Stimulated activated naive CD8-positive, alpha-beta T cell treated with anti-CD3 and anti-CD28 coated beads, Interleukin-15, amount 100 ng/mL, for 72 hours (primary cell): ENCODE results near the gene COL20A1.
A peak's percentile ranks its signal among the peaks of the same experiment; 100 is the strongest.

Experiments
- ATAC-seq: fragments of 150-1000 bp; cut with Tn5 transposase; 2 replicates; pipeline ENCODE4 v1.10.0; 2021; ENCODE audit warnings: mild to moderate bottlenecking, moderate library complexity
- DNase-seq, 2 donors: peaks; one replicate each; pipeline ENCODE4 v3.0.0; 2021 to 2022
- H3K27ac Mint-ChIP-seq, 2 donors: one replicate each; pipeline ENCODE4 v1.8.0; 2022; ENCODE audit warnings: mild to moderate bottlenecking in 2 of 2, mixed read lengths in 2 of 2, moderate library complexity in 2 of 2
- H3K27me3 Mint-ChIP-seq: one replicate; pipeline ENCODE4 v1.8.0; 2022; ENCODE audit warnings: mixed read lengths
- H3K4me1 Mint-ChIP-seq: one replicate; pipeline ENCODE4 v1.8.0; 2022; ENCODE audit warnings: mild to moderate bottlenecking, mixed read lengths
- H3K4me3 Mint-ChIP-seq, 2 donors: one replicate each; pipeline ENCODE4 v1.8.0; 2022; ENCODE audit warnings: mild to moderate bottlenecking in 2 of 2, mixed read lengths in 2 of 2, moderate library complexity in 1 of 2
- H3K9me3 Mint-ChIP-seq, 2 donors: one replicate each; pipeline ENCODE4 v1.8.0; 2022; ENCODE audit warnings: mixed read lengths in 2 of 2

Gene COL20A1

DNA sequence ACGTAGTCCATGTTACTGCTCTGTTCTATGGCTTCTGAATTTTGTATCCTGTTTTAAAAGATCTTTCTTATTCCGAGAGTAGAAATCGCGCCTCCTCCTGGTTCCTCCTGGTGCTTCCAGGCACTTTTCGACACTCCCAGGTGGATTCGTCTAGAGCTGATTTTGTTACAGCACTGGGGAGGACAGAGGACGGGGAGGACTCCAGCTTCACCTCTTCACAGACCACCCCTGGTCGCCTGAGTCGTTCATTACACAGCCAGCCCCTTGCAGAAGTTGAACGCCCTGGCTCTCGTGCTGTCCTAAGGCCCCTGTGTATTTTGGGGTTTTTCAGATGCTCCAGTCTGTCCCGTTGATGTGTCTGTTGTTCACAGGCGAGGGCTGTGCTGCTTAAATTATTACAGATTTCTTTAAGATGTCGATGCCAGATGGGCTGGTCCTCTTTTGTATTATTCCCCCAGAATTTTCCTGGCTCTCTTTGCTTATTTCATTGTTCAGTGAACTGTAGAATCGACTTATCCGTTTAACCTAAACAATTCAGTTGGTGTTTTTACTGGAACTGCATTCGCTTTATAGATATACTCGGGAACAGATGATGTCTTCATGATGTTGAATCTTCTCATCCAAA lies 30.5 kb downstream of the COL20A1 start:
- H3K9me3 Mint-ChIP-seq: no peaks in the 10 kb centered on the region
- peaks cover 15% of the 10 kb centered on the region for H3K4me1 Mint-ChIP-seq
- DNase-seq (no peak), ATAC-seq (no peak)
- peaks cover 7% of the 10 kb centered on the region for H3K27me3 Mint-ChIP-seq
- no peak overlapping the region for H3K27ac Mint-ChIP-seq
- no peak overlapping the region for H3K4me3 Mint-ChIP-seq

DNA sequence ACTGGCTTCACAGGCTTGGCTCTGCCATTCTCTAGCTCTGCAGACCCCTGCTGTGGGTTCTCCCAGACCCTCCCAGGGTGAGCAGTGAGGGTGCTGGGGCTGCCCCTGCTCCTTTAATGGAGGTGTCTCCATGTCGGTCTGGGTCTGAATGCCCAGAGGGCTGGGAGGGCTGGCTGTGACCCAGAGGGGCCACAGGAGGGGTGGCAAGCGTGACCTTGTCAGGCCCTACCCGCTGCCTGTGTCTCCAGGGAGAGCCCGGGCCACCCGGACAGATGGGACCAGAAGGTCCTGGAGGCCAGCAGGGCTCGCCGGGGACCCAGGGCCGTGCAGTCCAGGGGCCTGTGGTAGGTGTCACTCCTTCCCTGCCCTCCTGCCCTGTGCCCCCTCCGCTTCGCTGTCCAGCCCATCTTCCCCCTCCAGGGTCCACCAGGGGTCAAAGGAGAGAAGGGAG lies 32.1 kb downstream of the COL20A1 start:
- Mint-ChIP-seq H3K27me3 (peaks cover 7% of the 10 kb centered on the region), H3K9me3 (no peaks in the 10 kb centered on the region), H3K4me3 (no peak overlapping the region), H3K27ac (no peak overlapping the region), H3K4me1 (peaks cover 15% of the 10 kb centered on the region)
- DNase-seq (no peak), ATAC-seq (no peak)

DNA sequence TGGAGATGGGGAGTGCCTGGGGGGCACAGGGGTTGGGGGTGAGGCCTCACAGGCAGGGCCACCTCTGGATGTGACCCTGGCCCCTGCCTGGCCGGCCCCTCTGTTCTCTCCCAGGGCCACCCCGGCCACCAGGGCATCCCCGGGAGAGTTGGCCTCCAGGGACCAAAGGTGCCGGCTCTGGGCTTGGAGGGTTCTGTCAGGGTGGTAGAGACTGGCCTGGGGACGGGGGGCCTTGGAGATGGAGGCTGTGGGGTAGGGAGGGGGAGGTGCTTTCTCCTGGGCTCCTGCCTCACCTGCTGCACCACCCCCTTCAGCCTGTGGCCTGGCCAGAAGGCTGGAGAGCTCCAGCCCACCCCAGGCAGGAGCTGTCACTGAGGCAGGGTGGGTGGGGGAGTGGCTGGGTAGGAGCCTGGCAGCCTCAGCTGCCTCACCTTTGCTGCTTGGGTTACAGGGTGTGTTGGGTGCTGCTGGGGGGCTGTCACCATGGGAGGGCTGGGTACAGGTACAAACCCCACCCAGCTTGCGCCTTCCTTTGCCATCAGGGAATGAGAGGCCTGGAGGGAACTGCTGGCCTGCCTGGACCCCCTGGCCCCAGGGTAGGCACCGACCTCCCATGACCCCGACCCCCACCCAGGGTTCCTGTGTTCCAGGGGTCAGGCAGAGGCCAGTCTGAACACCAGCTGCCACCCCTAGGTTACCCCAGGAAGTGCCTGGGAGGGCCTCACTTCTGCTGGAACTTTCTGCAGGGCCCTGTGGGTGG lies 32.7 kb downstream of the COL20A1 start:
- Mint-ChIP-seq H3K4me1 (peaks cover 15% of the 10 kb centered on the region), H3K27me3 (peaks cover 7% of the 10 kb centered on the region), H3K27ac (peak overlapping the region in 1 of 2 donors; percentile 74), H3K4me3 (no peak overlapping the region), H3K9me3 (no peaks in the 10 kb centered on the region)
- DNase-seq (no peak), ATAC-seq (no peak)

GRCh38 chr20:63326314-63327230 lies 33.6 kb downstream of the COL20A1 start:
- Mint-ChIP-seq H3K4me3 (no peak overlapping the region), H3K9me3 (peaks cover 3 to 6% of the 10 kb centered on the region in 2 donors), H3K27me3 (peaks cover under 1% of the 10 kb centered on the region), H3K4me1 (peaks cover 15% of the 10 kb centered on the region), H3K27ac (peak overlapping the region; percentile 74 to 80)
- DNase-seq (no peak), ATAC-seq (no peak)

DNA sequence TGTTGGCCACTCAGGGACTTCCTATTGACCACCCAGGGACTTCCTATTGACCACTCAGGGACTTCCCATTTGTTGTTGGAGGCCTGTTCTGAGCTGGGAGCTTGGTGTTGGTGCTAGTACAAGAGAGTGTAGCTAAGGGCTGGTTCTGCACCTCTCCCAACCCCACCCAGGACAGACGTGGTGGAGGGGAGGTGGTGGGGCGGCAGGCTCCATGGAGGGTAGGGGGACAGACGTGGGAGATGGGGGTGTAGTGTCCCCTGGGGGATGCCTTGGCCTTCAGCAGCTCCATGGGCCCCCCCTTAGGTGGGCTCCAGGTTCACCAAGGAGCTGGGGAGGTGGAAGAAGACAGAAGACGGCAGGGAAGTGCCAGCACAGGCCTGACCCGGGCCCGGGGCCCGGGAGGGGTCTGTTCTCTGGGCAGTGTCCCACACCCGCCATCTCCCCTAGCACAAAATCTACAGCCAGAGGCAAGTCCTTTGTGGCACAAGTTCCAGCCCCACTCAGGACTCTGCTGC lies 34.3 kb downstream of the COL20A1 start:
- Mint-ChIP-seq H3K9me3 (peaks cover 9 to 13% of the 10 kb centered on the region in 2 donors), H3K27ac (peak overlapping the region; percentile 27 to 80), H3K27me3 (peaks cover 5% of the 10 kb centered on the region), H3K4me1 (peaks cover 15% of the 10 kb centered on the region), H3K4me3 (no peak overlapping the region)
- ATAC-seq: peak; percentile 59
- no peak for DNase-seq

DNA sequence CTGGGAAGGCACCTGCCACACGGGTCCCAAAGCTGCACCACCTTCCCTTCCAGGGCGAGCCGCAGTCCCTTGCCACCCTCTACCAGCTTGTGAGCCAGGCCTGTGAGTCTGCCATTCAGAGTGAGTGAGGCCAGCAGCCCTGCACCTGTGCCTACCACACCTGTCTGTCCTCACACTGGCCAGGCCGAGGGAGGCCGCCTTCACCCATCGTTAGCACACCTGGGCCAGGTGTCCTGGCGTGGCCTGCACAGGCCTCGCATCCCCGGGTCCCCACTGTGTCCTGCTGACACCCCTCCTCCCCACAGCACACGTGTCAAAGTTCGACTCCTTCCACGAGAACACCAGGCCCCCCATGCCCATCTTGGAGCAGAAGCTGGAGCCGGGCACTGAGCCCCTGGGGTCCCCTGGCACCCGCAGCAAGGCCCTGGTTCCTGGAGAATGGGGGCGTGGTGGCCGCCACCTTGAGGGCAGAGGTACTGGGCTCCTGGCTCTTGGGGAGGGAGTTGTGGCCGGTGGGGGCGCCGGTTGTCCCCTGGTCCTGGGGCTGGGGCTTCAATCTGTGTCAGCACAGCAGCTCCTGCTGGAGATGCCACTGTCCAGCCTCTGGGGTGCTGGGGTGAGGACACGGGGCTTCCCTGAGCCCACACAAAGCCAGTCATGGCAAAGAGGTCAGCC lies 35.2 kb downstream of the COL20A1 start:
- peak overlapping the region in 1 of 2 donors; percentile 43 for H3K27ac Mint-ChIP-seq
- H3K27me3 Mint-ChIP-seq: peaks cover 7% of the 10 kb centered on the region
- H3K4me1 Mint-ChIP-seq: peaks cover 15% of the 10 kb centered on the region
- H3K9me3 Mint-ChIP-seq: peaks cover 9 to 15% of the 10 kb centered on the region in 2 donors
- DNase-seq (no peak), ATAC-seq (peak; percentile 16)
- no peak overlapping the region for H3K4me3 Mint-ChIP-seq

- H3K27me3 Mint-ChIP-seq: peaks cover 14% of the 10 kb centered on the region
- H3K27ac Mint-ChIP-seq: no peak overlapping the region
- peaks cover 9 to 21% of the 10 kb centered on the region in 2 donors for H3K9me3 Mint-ChIP-seq
- ATAC-seq (no peak), DNase-seq (no peak)
- H3K4me3 Mint-ChIP-seq: no peak overlapping the region
- H3K4me1 Mint-ChIP-seq: peaks cover 15% of the 10 kb centered on the region
Measured at GRCh38 chr20:63328718-63329275, 35.8 kb downstream of the COL20A1 start.

GRCh38 chr20:63329331-63330083 lies 36.5 kb downstream of the COL20A1 start:
- H3K4me3 Mint-ChIP-seq: no peak overlapping the region
- H3K9me3 Mint-ChIP-seq: peaks cover 9 to 21% of the 10 kb centered on the region in 2 donors
- H3K27ac Mint-ChIP-seq: no peak overlapping the region
- ATAC-seq: no peak
- DNase-seq: no peak
- H3K27me3 Mint-ChIP-seq: peaks cover 17% of the 10 kb centered on the region
- peaks cover 15% of the 10 kb centered on the region for H3K4me1 Mint-ChIP-seq

DNA sequence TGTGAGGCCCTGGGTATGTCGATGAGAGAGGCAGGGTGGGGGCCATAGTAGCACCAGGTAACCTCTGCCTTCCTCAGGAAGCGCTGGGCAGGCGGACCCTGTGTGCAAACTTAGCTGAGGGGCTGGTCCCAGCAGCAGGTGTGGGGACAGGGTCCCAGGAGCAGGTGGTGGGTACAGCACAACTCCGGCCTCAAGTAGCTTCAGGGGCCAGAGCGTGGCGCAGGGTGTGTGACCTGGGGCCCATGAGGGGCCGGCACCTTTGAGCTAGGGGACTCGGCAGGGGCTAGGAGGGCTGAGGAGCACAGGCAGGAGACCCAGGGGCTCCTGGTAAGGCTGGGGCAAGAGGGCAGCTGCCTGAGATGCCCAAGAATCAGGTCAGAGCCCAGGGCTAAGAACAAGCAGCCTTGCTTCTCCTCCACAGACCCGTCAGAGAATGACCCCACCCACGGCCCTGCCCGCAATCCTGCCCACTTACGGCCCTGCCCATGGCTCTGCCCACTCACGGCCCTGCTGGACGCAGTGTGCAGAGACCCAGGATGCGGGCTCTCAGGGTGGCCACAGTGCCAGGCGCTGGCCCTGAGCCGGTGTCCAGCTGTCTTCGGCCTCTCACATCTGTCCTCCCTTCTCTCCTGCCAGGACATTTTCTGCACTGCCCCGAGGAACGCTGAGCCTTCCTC lies 37.2 kb downstream of the COL20A1 start:
- H3K4me3 Mint-ChIP-seq: no peak overlapping the region
- DNase-seq: no peak
- no peak for ATAC-seq
- peaks cover 20% of the 10 kb centered on the region for H3K27me3 Mint-ChIP-seq
- peaks cover 15% of the 10 kb centered on the region for H3K4me1 Mint-ChIP-seq
- H3K9me3 Mint-ChIP-seq: peaks cover 9 to 21% of the 10 kb centered on the region in 2 donors
- H3K27ac Mint-ChIP-seq: no peak overlapping the region

DNA sequence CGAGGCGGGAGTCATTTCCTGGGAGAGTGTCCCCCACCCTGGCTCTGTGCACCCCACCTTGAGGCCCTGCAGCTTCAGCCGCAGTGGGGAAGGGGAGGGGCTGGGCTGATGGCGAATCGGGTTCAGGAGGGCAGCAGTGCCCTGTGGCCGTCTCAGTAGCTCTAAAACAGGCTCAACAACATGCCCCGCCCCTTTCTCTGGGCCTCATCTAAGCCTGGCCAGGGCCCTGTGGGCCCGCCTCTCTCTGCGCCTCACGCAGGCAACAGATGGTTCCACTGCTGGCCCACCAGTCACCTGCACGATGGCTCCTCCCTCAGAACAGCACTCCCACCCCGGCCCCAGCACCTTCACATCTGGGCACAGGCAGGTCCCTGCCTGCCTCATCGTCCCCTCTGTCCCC lies 38.0 kb downstream of the COL20A1 start:
- no peak overlapping the region for H3K27ac Mint-ChIP-seq
- ATAC-seq (no peak), DNase-seq (no peak)
- peaks cover 27% of the 10 kb centered on the region for H3K27me3 Mint-ChIP-seq
- no peak overlapping the region for H3K4me3 Mint-ChIP-seq
- peaks cover 9 to 21% of the 10 kb centered on the region in 2 donors for H3K9me3 Mint-ChIP-seq
- H3K4me1 Mint-ChIP-seq: peaks cover 13% of the 10 kb centered on the region

GRCh38 chr20:63331741-63332400 lies 38.9 kb downstream of the COL20A1 start:
- H3K4me1 Mint-ChIP-seq: peaks cover 6% of the 10 kb centered on the region

GRCh38 chr20:63332488-63333240 lies 39.7 kb downstream of the COL20A1 start:
- H3K27me3 Mint-ChIP-seq: peaks cover 44% of the 10 kb centered on the region
- no peaks in the 10 kb centered on the region for H3K4me1 Mint-ChIP-seq
- H3K4me3 Mint-ChIP-seq: no peak overlapping the region
- H3K27ac Mint-ChIP-seq: no peak overlapping the region
- ATAC-seq (no peak), DNase-seq (no peak)
- peaks cover 9 to 21% of the 10 kb centered on the region in 2 donors for H3K9me3 Mint-ChIP-seq

More at GRCh38 chr20:63331741-63332400, 38.9 kb downstream of the COL20A1 start:
- peaks cover 37% of the 10 kb centered on the region for H3K27me3 Mint-ChIP-seq
- ATAC-seq (no peak), DNase-seq (no peak)
- H3K4me3 Mint-ChIP-seq: no peak overlapping the region
- no peak overlapping the region for H3K27ac Mint-ChIP-seq
- peaks cover 9 to 21% of the 10 kb centered on the region in 2 donors for H3K9me3 Mint-ChIP-seq
